ENCODE measurements around the gene TRUB1. TPM values are rescaled to one million over a fixed set of nuclear protein-coding genes. Genes with fewer than 3 reads are reported as not detected.

The TRUB1 gene
- total and polyA plus RNA-seq, 2 donors (not counting 3 experiments of a cell fraction or from before 2014, with no cell fraction given) = 4.6 to 16.7 TPM

DNA sequence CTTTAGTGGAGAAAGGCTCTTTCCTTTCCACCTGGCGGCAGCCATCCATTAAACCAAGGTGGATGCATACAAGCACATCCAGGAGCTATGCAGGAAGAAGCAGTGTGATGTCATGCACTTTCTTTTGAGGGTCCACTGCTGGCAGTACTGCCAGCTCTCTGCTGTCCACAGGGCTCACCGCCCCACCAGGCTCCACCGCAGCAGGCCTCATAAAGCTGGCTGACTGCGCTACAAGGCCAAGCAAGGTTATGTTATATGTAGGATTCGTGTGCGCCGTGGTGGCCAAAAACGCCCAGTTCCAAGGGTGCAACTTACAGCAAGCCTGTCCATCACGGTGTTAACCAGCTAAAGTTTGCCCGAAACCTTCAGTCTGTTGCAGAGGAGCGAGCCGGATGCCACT lies 37.3 kb upstream of the TRUB1 start:
- no peaks in the 10 kb centered on the region for H3K4me1 ChIP-seq (ENCODE audit: control insufficient read depth, extremely low read depth, insufficient read depth, low read length)
- H3K4me3 ChIP-seq (replicated peaks in 1 of 3; ENCODE audit: insufficient read depth in 1 of 3, low read depth in 1 of 3, low read length in 3 of 3) = no peak overlapping the region
- CTCF ChIA-PET = interaction anchor here (1.0 kb wide), 1 partner anchor 19 kb away, joined by 3 read pairs; no protein-coding TSS in a partner anchor

DNA sequence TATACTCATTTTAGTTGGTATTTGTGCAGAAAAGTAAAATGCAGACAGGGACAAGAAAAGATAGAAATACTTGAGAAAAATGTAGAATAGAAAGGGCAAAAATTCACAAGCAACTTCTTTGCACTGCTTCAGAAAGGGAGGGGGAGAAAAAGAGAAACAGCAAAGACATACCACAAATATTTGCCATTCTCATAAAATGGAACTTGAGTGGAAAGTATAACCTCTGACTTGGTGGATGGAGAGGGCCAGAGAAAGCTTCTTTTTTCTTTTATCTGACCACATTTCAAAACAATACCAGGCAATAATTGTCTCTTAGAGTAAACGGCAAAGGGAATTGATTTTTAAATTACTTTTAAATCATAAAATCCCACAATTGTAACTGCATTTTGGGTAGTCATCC lies 35.8 kb upstream of the TRUB1 start:
- Histone ChIP-seq H3K27me3 (ENCODE audit: control insufficient read depth in 2 of 2, insufficient read depth in 2 of 2, low read length in 2 of 2) (peaks cover 4 to 15% of the 10 kb centered on the region in 2 experiments), H3K4me3 (replicated peaks in 1 of 3; ENCODE audit: insufficient read depth in 1 of 3, low read depth in 1 of 3, low read length in 3 of 3) (no peak overlapping the region), H3K4me1 (ENCODE audit: control insufficient read depth, extremely low read depth, insufficient read depth, low read length) (no peaks in the 10 kb centered on the region), H3K9me3 (replicated peaks; ENCODE audit: control insufficient read depth, insufficient read depth, low read length) (no peaks in the 10 kb centered on the region), H4K20me1 (replicated peaks; ENCODE audit: control insufficient read depth, extremely low read depth, insufficient read depth, low read length) (no peaks in the 10 kb centered on the region), H2AFZ (ENCODE audit: low read depth, low read length) (no peak overlapping the region), H3K27ac (ENCODE audit: insufficient read depth, low read depth, low read length) (no peak overlapping the region), H3K9ac (replicated peaks; ENCODE audit: extremely low read depth, insufficient read depth, low read length) (no peak overlapping the region), H3K36me3 (ENCODE audit: control insufficient read depth in 2 of 2, extremely low read depth in 1 of 2, insufficient read depth in 2 of 2, low read length in 2 of 2) (no peaks in the 10 kb centered on the region), H3K9me1 (replicated peaks; ENCODE audit: control insufficient read depth, extremely low read depth, insufficient read depth, low read length) (no peaks in the 10 kb centered on the region), H3K79me2 (ENCODE audit: control insufficient read depth, insufficient read depth, low read length) (no peaks in the 10 kb centered on the region), H3K4me2 (ENCODE audit: insufficient read depth, low read length) (no peak overlapping the region)
- dilution Hi-C loops (cut with MboI; ENCODE audit: extremely low pct_ligation_motif_present, low sequenced_read_pairs) (no loop called here), intact Hi-C loops (cut with micrococcal nuclease) (no loop called here)
- DNase-seq (ENCODE audit: low read depth, low spot score) (no peak), FAIRE-seq (peak; percentile 4)
- no TSS peak for BruUV-seq (replicated peaks)
- ChIA-PET POLR2A (no interaction called here), CTCF (no interaction called here)
- TF ChIP-seq FOS (IDR thresholded peaks at IDR 0.05; ENCODE audit: borderline replicate concordance, insufficient read depth, low read length) = no peak
- TF ChIP-seq EZH2 (IDR thresholded peaks at IDR 0.05; ENCODE audit: borderline replicate concordance, low read depth, low read length, severe bottlenecking) = no peak
- no peak for TF ChIP-seq JUN (IDR thresholded peaks at IDR 0.05; ENCODE audit: borderline replicate concordance, insufficient read depth, insufficient read length, low read depth)
- TF ChIP-seq POLR2A (IDR thresholded peaks at IDR 0.05; ENCODE audit: low read depth, low read length) = no peak
- no peak for TF ChIP-seq MYC (IDR thresholded peaks at IDR 0.05; ENCODE audit: low read depth, low read length)
- no peak for TF ChIP-seq GATA2 (IDR thresholded peaks at IDR 0.05; ENCODE audit: insufficient read depth, insufficient read length, low read depth, low read length)
- TF ChIP-seq, protein P1, sequence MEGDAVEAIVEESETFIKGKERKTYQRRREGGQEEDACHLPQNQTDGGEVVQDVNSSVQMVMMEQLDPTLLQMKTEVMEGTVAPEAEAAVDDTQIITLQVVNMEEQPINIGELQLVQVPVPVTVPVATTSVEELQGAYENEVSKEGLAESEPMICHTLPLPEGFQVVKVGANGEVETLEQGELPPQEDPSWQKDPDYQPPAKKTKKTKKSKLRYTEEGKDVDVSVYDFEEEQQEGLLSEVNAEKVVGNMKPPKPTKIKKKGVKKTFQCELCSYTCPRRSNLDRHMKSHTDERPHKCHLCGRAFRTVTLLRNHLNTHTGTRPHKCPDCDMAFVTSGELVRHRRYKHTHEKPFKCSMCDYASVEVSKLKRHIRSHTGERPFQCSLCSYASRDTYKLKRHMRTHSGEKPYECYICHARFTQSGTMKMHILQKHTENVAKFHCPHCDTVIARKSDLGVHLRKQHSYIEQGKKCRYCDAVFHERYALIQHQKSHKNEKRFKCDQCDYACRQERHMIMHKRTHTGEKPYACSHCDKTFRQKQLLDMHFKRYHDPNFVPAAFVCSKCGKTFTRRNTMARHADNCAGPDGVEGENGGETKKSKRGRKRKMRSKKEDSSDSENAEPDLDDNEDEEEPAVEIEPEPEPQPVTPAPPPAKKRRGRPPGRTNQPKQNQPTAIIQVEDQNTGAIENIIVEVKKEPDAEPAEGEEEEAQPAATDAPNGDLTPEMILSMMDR (IDR thresholded peaks at IDR 0.05; ENCODE audit: extremely low read depth in 1 of 2, insufficient read depth in 1 of 2, low read depth in 1 of 2, low read length in 2 of 2) = no peak
- TF ChIP-seq, protein P2, sequence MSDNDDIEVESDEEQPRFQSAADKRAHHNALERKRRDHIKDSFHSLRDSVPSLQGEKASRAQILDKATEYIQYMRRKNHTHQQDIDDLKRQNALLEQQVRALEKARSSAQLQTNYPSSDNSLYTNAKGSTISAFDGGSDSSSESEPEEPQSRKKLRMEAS (IDR thresholded peaks at IDR 0.05; ENCODE audit: insufficient read depth, insufficient read length) = no peak
- no peak for TF ChIP-seq POLR2AphosphoS5 (IDR thresholded peaks at IDR 0.05; ENCODE audit: insufficient read depth, low read depth, low read length)

More for the DNA sequence above, 37.3 kb upstream of the TRUB1 start:
- DNase-seq (ENCODE audit: low read depth, low spot score) (no peak), FAIRE-seq (no peak)
- H3K27ac ChIP-seq (ENCODE audit: insufficient read depth, low read depth, low read length) = no peak overlapping the region
- dilution Hi-C loops (cut with MboI; ENCODE audit: extremely low pct_ligation_motif_present, low sequenced_read_pairs) = no loop called here
- TF ChIP-seq JUN (IDR thresholded peaks at IDR 0.05; ENCODE audit: borderline replicate concordance, insufficient read depth, insufficient read length, low read depth) (no peak), POLR2AphosphoS5 (IDR thresholded peaks at IDR 0.05; ENCODE audit: insufficient read depth, low read depth, low read length) (no peak), FOS (IDR thresholded peaks at IDR 0.05; ENCODE audit: borderline replicate concordance, insufficient read depth, low read length) (no peak), POLR2A (IDR thresholded peaks at IDR 0.05; ENCODE audit: low read depth, low read length) (no peak), EZH2 (IDR thresholded peaks at IDR 0.05; ENCODE audit: borderline replicate concordance, low read depth, low read length, severe bottlenecking) (no peak), GATA2 (IDR thresholded peaks at IDR 0.05; ENCODE audit: insufficient read depth, insufficient read length, low read depth, low read length) (no peak)
- TF ChIP-seq, protein P1 (IDR thresholded peaks at IDR 0.05; ENCODE audit: extremely low read depth in 1 of 2, insufficient read depth in 1 of 2, low read depth in 1 of 2, low read length in 2 of 2) = no peak
- intact Hi-C loops (cut with micrococcal nuclease) = no loop called here
- no peaks in the 10 kb centered on the region for H3K79me2 ChIP-seq (ENCODE audit: control insufficient read depth, insufficient read depth, low read length)
- H4K20me1 ChIP-seq (replicated peaks; ENCODE audit: control insufficient read depth, extremely low read depth, insufficient read depth, low read length) = no peaks in the 10 kb centered on the region
- no peak overlapping the region for H3K4me2 ChIP-seq (ENCODE audit: insufficient read depth, low read length)
- H3K9me3 ChIP-seq (replicated peaks; ENCODE audit: control insufficient read depth, insufficient read depth, low read length) = no peaks in the 10 kb centered on the region
- no peaks in the 10 kb centered on the region for H3K9me1 ChIP-seq (replicated peaks; ENCODE audit: control insufficient read depth, extremely low read depth, insufficient read depth, low read length)
- POLR2A ChIA-PET = no interaction called here
- H3K27me3 ChIP-seq (ENCODE audit: control insufficient read depth in 2 of 2, insufficient read depth in 2 of 2, low read length in 2 of 2) = peaks cover 2 to 9% of the 10 kb centered on the region in 2 experiments
- no TSS peak for BruUV-seq (replicated peaks)
- no peaks in the 10 kb centered on the region for H3K36me3 ChIP-seq (ENCODE audit: control insufficient read depth in 2 of 2, extremely low read depth in 1 of 2, insufficient read depth in 2 of 2, low read length in 2 of 2)
- H2AFZ ChIP-seq (ENCODE audit: low read depth, low read length) = no peak overlapping the region
- no peak overlapping the region for H3K9ac ChIP-seq (replicated peaks; ENCODE audit: extremely low read depth, insufficient read depth, low read length)
